H1 (cell line): ENCODE data around the gene FLT1. TPM values are rescaled to one million over a fixed set of nuclear protein-coding genes. Genes with fewer than 3 reads are reported as not detected.

Experiments used
- CTCF ChIA-PET: fragments of 300-600 bp; sonication (Branson Sonifier 250); formaldehyde crosslinking; loops from one replicate; lab custom pipeline; 2021; ENCODE audit not compliant: partially characterized antibody; lab: Charles Lee
- POLR2A ChIA-PET: fragments of 300-600 bp; sonication (Branson Sonifier 250); formaldehyde crosslinking; loops from one replicate; lab custom pipeline; 2021; ENCODE audit warnings: inconsistent platforms; ENCODE audit not compliant: partially characterized antibody; lab: Charles Lee
- DNase-seq, 2 experiments: peaks; one replicate each; pipeline versions ENCODE4 v3.0.0 to v3.0.0-alpha.2; 2010 to 2022; ENCODE audit warnings: low spot score in 2 of 2, low read depth in 1 of 2, mixed read lengths in 1 of 2
- FAIRE-seq: peaks from 2 replicates; lab custom pipeline; 2011; peaks lifted over from hg19 to GRCh38; lab: Jason Lieb, UNC
- H2AFZ ChIP-seq: 2 replicates; pipeline ENCODE4 v1.8.1; 2012; ENCODE audit warnings: low read length, inconsistent platforms
- H2AK5ac ChIP-seq: 2 replicates; pipeline ENCODE4 v1.6.1; 2013; ENCODE audit warnings: low read depth, low read length
- H2BK120ac ChIP-seq: replicated peaks from 2 replicates; pipeline ENCODE3; 2013; ENCODE audit warnings: low read depth, low read length, inconsistent platforms
- H2BK12ac ChIP-seq: 2 replicates; pipeline ENCODE4 v1.6.1; 2013; ENCODE audit warnings: low read depth, low read length
- H2BK15ac ChIP-seq: 2 replicates; pipeline ENCODE4 v1.6.1; 2013; ENCODE audit warnings: low read length
- H2BK20ac ChIP-seq: 2 replicates; pipeline ENCODE4 v1.6.1; 2013; ENCODE audit warnings: low read length
- H2BK5ac ChIP-seq: 2 replicates; pipeline ENCODE4 v1.6.1; 2013; ENCODE audit warnings: low read depth, low read length
- H3K14ac ChIP-seq: 2 replicates; pipeline ENCODE4 v1.6.1; 2013; ENCODE audit warnings: inconsistent platforms; ENCODE audit not compliant: insufficient read length
- H3K18ac ChIP-seq: 2 replicates; pipeline ENCODE4 v1.6.1; 2013; ENCODE audit warnings: low read length; ENCODE audit errors: extremely low read depth
- H3K23ac ChIP-seq: 2 replicates; pipeline ENCODE4 v1.6.1; 2013; ENCODE audit warnings: inconsistent platforms; ENCODE audit not compliant: insufficient read length
- H3K23me2 ChIP-seq: 2 replicates; pipeline ENCODE4 v1.6.1; 2013; ENCODE audit warnings: low read depth, low read length
- H3K27ac ChIP-seq: 2 replicates; pipeline ENCODE4 v1.6.1; 2011; ENCODE audit warnings: low read depth, low read length, inconsistent platforms
- H3K27me3 ChIP-seq, 4 experiments: replicated peaks in 1 of 4; 1 replicate in 1 of 4; 2 replicates in 3 of 4; pipeline versions ENCODE4 v1.6.1 to v1.8.1; 2011 to 2013; ENCODE audit warnings: low read length in 3 of 4, mild to moderate bottlenecking in 3 of 4, inconsistent platforms in 2 of 4, mixed read lengths in 2 of 4, moderate library complexity in 1 of 4; ENCODE audit not compliant: control insufficient read depth in 3 of 4, insufficient read depth in 3 of 4; ENCODE audit errors: extremely low read depth in 1 of 4
- H3K36me3 ChIP-seq, 4 experiments: 2 replicates each; pipeline versions ENCODE4 v1.6.1 to v1.8.1; 2011 to 2013; ENCODE audit warnings: mild to moderate bottlenecking in 4 of 4, low read length in 3 of 4, moderate library complexity in 2 of 4, control low read depth in 1 of 4, inconsistent platforms in 1 of 4; ENCODE audit not compliant: insufficient read depth in 4 of 4, control insufficient read depth in 2 of 4
- H3K4ac ChIP-seq: replicated peaks from 2 replicates; pipeline ENCODE3; 2013; ENCODE audit warnings: low read length, low read depth, mixed read lengths, inconsistent platforms; ENCODE audit not compliant: insufficient read length
- H3K4me1 ChIP-seq, 4 experiments: replicated peaks in 1 of 4; 1 replicate in 1 of 4; 2 replicates in 3 of 4; pipeline versions ENCODE4 v1.6.1 to v1.8.1; 2011 to 2013; ENCODE audit warnings: low read length in 3 of 4, inconsistent platforms in 2 of 4, mixed read lengths in 1 of 4; ENCODE audit not compliant: insufficient read depth in 4 of 4, control insufficient read depth in 3 of 4
- H3K4me2 ChIP-seq, 2 experiments: 2 replicates each; pipeline versions ENCODE4 v1.6.1 to v1.8.1; 2011 to 2013; ENCODE audit warnings: low read depth in 2 of 2, low read length in 2 of 2, control low read depth in 1 of 2, inconsistent platforms in 1 of 2, mild to moderate bottlenecking in 1 of 2; ENCODE audit not compliant: insufficient read depth in 1 of 2
- H3K4me3 ChIP-seq, 4 experiments: fragments of 200-600, 300-600 bp in 1 of 4; sonication (generic), shearing (Covaris generic), sonication (Bioruptor Twin) in 1 of 4; 2 replicates each; pipeline versions ENCODE4 v1.5.1 to v1.8.1; 2011 to 2016; ENCODE audit warnings: low read length in 4 of 4, low read depth in 3 of 4, control low read depth in 2 of 4, inconsistent platforms in 2 of 4, mild to moderate bottlenecking in 2 of 4, mixed read lengths in 1 of 4, moderate library complexity in 1 of 4; ENCODE audit not compliant: insufficient read depth in 2 of 4; ENCODE audit errors: extremely low read depth in 1 of 4
- H3K56ac ChIP-seq: replicated peaks from 2 replicates; pipeline ENCODE3; 2013; ENCODE audit warnings: low read depth, mild to moderate bottlenecking, mixed read lengths, low read length, inconsistent platforms; ENCODE audit not compliant: insufficient read length
- H3K79me1 ChIP-seq: 2 replicates; pipeline ENCODE4 v1.6.1; 2013; ENCODE audit warnings: low read depth, low read length, control low read depth
- H3K79me2 ChIP-seq, 2 experiments: 2 replicates each; pipeline versions ENCODE4 v1.6.1 to v1.8.1; 2012 to 2013; ENCODE audit warnings: low read length in 2 of 2, mild to moderate bottlenecking in 2 of 2, inconsistent platforms in 1 of 2; ENCODE audit not compliant: insufficient read depth in 2 of 2, control insufficient read depth in 1 of 2
- H3K9ac ChIP-seq, 4 experiments: replicated peaks in 1 of 4; 1 replicate in 1 of 4; 2 replicates in 3 of 4; pipeline versions ENCODE4 v1.6.1 to v1.8.1; 2011 to 2013; ENCODE audit warnings: low read depth in 3 of 4, low read length in 3 of 4, control low read depth in 2 of 4, mild to moderate bottlenecking in 2 of 4, moderate library complexity in 2 of 4, inconsistent platforms in 1 of 4; ENCODE audit errors: extremely low read depth in 1 of 4
- H3K9me3 ChIP-seq, 2 experiments: 2 replicates each; pipeline versions ENCODE4 v1.6.1 to v1.8.1; 2012 to 2013; ENCODE audit warnings: mild to moderate bottlenecking in 2 of 2, moderate library complexity in 2 of 2, control low read depth in 1 of 2, inconsistent platforms in 1 of 2, low read depth in 1 of 2, low read length in 1 of 2, mixed read lengths in 1 of 2; ENCODE audit not compliant: insufficient read depth in 2 of 2
- H4K20me1 ChIP-seq, 2 experiments: replicated peaks in 1 of 2; 2 replicates each; pipeline versions ENCODE3 to v1.8.1; 2011 to 2013; ENCODE audit warnings: inconsistent platforms in 2 of 2, low read length in 2 of 2, mild to moderate bottlenecking in 1 of 2; ENCODE audit not compliant: insufficient read depth in 2 of 2, control insufficient read depth in 1 of 2
- H4K5ac ChIP-seq: 2 replicates; pipeline ENCODE4 v1.6.1; 2013; ENCODE audit warnings: low read length, low read depth, mixed read lengths, inconsistent platforms; ENCODE audit not compliant: insufficient read length
- H4K8ac ChIP-seq: 2 replicates; pipeline ENCODE4 v1.8.0; 2013; ENCODE audit warnings: mild to moderate bottlenecking, moderate library complexity, low read length, inconsistent platforms; ENCODE audit not compliant: insufficient read depth; ENCODE audit errors: extremely low read depth
- H4K91ac ChIP-seq: replicated peaks from 2 replicates; pipeline ENCODE3; 2013; ENCODE audit warnings: low read length, mixed read lengths, inconsistent platforms; ENCODE audit not compliant: insufficient read length
- KDM4A ChIP-seq: IDR thresholded peaks from one replicate; pipeline ENCODE4 v1.7.1; 2012; ENCODE audit warnings: low read depth, mild to moderate bottlenecking, moderate library complexity, low read length, inconsistent platforms; ENCODE audit not compliant: severe bottlenecking
- KDM5A ChIP-seq: fragments of 200-600 bp; IDR thresholded peaks from 2 replicates; pipeline ENCODE4 v1.7.1; 2012; ENCODE audit warnings: mild to moderate bottlenecking, low read length, inconsistent platforms, mixed read lengths
- POU5F1 ChIP-seq: IDR thresholded peaks from 2 replicates; pipeline ENCODE4 v1.6.1; 2011; ENCODE audit warnings: low read depth, mild to moderate bottlenecking, low read length, moderate library complexity
- SAP30 ChIP-seq: fragments of 300-600 bp; sonication (generic); IDR thresholded peaks from 2 replicates; pipeline ENCODE4 v1.7.1; 2012; ENCODE audit warnings: low read length, moderate library complexity, mild to moderate bottlenecking, inconsistent platforms; ENCODE audit not compliant: insufficient read depth, insufficient replicate concordance
- SIRT6 ChIP-seq: IDR thresholded peaks from one replicate; pipeline ENCODE4 v1.7.1; 2012; ENCODE audit warnings: low read length, inconsistent platforms
- SP1 ChIP-seq: IDR thresholded peaks from 2 replicates; pipeline ENCODE4 v1.6.1; 2011; ENCODE audit warnings: low read depth, low read length
- SP2 ChIP-seq: IDR thresholded peaks from 2 replicates; pipeline ENCODE4 v1.6.1; 2012; ENCODE audit warnings: mild to moderate bottlenecking, low read length, inconsistent platforms
- SRF ChIP-seq: IDR thresholded peaks from 2 replicates; pipeline ENCODE4 v1.6.1; 2011; ENCODE audit warnings: mild to moderate bottlenecking, low read depth, low read length, moderate library complexity
- ZNF274 ChIP-seq: IDR thresholded peaks from 2 replicates; pipeline ENCODE4 v1.7.0; 2012; ENCODE audit warnings: low read length, borderline replicate concordance; ENCODE audit errors: extremely low read depth
- WGBS, 2 experiments: shearing (Covaris generic) in 1 of 2; methylation state at CpG; one replicate each; pipeline versions ENCODE4 v1.1.6 to v1.1.7; 2013 to 2015; ENCODE audit warnings: low lambda C conversion rate in 2 of 2, mixed read lengths in 2 of 2, inconsistent platforms in 1 of 2, low coverage in 1 of 2, missing lambda C conversion rate in 1 of 2; ENCODE audit not compliant: insufficient replicate concordance in 2 of 2, insufficient coverage in 1 of 2, insufficient read length in 1 of 2; ENCODE audit errors: extremely low coverage in 1 of 2, missing lambda C conversion rate in 1 of 2; 5-methylcytosine and 5-hydroxymethylcytosine counted together
- polyA plus RNA-seq, 7 experiments: library from polyadenylated mRNA; depleted of rRNA in 3 of 7; stranded (reverse) in 5 of 7; unstranded in 2 of 7; fragments of >200 nt in 5 of 7; fragments of 200-250 nt in 2 of 7; gene quantifications; 1 replicate in 5 of 7; 2 replicates in 1 of 7; 4 replicates in 1 of 7; pipeline versions ENCODE4 v1.2.1 to v1.2.3, GENCODE V29; 2011 to 2013; ENCODE audit warnings: missing spikeins in 2 of 7, mixed read lengths in 2 of 7
- total RNA-seq: library from RNA; stranded (reverse); fragmentation: NEBNext Ultra II Directional; extraction: Animal tissue kit (Norgen Biotek cat#: 25700); gene quantifications from 2 replicates; pipeline ENCODE4 v1.2.1, GENCODE V29; 2021

Gene FLT1
- total and polyA plus RNA-seq, 2 of the 8 experiments (the other 6 are each of a cell fraction or from before 2014, with no cell fraction given), result 19.7 to 90.2 TPM

DNA sequence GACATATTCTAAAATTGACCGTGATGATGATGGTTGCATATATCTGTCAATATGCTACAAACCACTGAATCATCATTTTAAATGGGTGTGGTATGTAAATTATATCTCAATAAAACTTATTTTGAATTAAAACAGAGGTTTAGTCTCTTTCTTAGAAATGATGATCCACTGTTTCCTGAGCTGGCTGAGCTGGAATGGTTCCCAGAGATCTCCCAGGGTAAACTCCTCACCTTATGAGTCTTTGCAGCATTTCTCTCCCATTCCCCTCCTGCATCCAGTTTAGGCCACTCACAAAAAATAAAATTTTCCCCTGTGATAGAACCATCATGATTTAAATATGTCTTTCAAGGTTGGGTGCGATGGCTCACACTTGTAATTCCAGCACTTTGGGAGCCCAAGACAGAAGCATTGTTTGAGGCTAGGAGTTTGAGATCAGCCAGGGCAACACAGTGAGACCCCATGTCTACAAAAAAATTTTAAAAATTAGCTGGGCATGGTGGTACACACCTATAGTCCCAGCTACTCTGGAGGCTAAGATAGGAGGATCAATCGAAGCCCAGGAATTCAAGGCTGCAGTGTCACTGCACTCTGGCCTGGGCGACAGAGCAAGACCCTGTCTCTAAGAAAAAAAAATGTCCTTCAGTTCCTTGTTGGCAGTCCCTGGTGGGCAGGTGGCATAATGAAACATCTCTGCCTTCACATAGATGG lies 46.1 kb downstream of the FLT1 start:
- peaks cover 14 to 15% of the 10 kb centered on the region in 2 experiments for H3K9me3 ChIP-seq
- no peaks in the 10 kb centered on the region for H4K20me1 ChIP-seq
- H2BK5ac ChIP-seq, result no peak overlapping the region
- H2AK5ac ChIP-seq, result no peak overlapping the region
- TF ChIP-seq SRF (no peak), POU5F1 (no peak), SP2 (no peak), SIRT6 (no peak), KDM5A (no peak), SAP30 (no peak), SP1 (no peak), ZNF274 (no peak), KDM4A (no peak)
- ChIA-PET POLR2A (interaction anchor here (0.8 to 1.6 kb wide), 4 partner anchors 10 to 46 kb away, joined by 3 to 7 read pairs (median 3); partner anchors contain the start of gene FLT1), CTCF (interaction anchor here (1.8 to 2.0 kb wide), 2 partner anchors 10 to 12 kb away, joined by 5 to 7 read pairs; no protein-coding TSS in a partner anchor)
- H2BK120ac ChIP-seq, result no peak overlapping the region
- no peak overlapping the region for H3K27ac ChIP-seq
- no peak overlapping the region for H4K5ac ChIP-seq
- H3K4me3 ChIP-seq, result peak overlapping the region in 1 of 4 experiments; percentile 2; a peak in 1 of 8 replicates
- H3K4ac ChIP-seq, result no peak overlapping the region
- no peak for FAIRE-seq
- no peak overlapping the region for H3K9ac ChIP-seq
- H3K4me1 ChIP-seq, result peaks cover 2 to 9% (median 9%) of the 10 kb centered on the region in 4 experiments
- no peaks in the 10 kb centered on the region for H3K27me3 ChIP-seq
- H3K18ac ChIP-seq, result no peak overlapping the region
- H4K91ac ChIP-seq, result no peak overlapping the region
- no peak overlapping the region for H3K4me2 ChIP-seq
- no peak overlapping the region for H3K56ac ChIP-seq
- no peak for DNase-seq
- no peak overlapping the region for H4K8ac ChIP-seq
- H3K36me3 ChIP-seq, result peaks cover 0 to 57% (median 30%) of the 10 kb centered on the region in 4 experiments; a peak in 5 of 8 replicates
- no peak overlapping the region for H2BK12ac ChIP-seq
- 95% methylated on average over 4 of the region's 4 CpGs; no CpG with 5 or more reads in 1 of the 2 experiments for WGBS, 2 experiments
- peaks cover 5% of the 10 kb centered on the region; the same call in 1 of the 2 replicates for H3K79me1 ChIP-seq
- H3K23ac ChIP-seq, result no peak overlapping the region
- no peak overlapping the region for H2BK15ac ChIP-seq
- no peak overlapping the region for H3K14ac ChIP-seq
- no peak overlapping the region for H2AFZ ChIP-seq
- H2BK20ac ChIP-seq, result no peak overlapping the region
- no peaks in the 10 kb centered on the region for H3K23me2 ChIP-seq
- peaks cover 0 to 79% of the 10 kb centered on the region in 2 experiments; a peak in 2 of 4 replicates for H3K79me2 ChIP-seq
